Erythroblast (primary cell): ENCODE data around the gene YPEL5.

Source experiments
- GATA1 ChIP-seq: IDR thresholded peaks from 2 replicates; pipeline ENCODE4 v1.6.1; 2011; ENCODE audit warnings: low read depth, mild to moderate bottlenecking, control low read depth, low read length, moderate library complexity
- POLR2A ChIP-seq: IDR thresholded peaks from 2 replicates; pipeline ENCODE4 v1.6.1; 2011; ENCODE audit warnings: mild to moderate bottlenecking, low read length

GRCh38 chr2:30112561-30112960 lies 34.2 kb upstream of the YPEL5 start:
- TF ChIP-seq POLR2A (no peak), GATA1 (no peak)
